ENCODE measurements around the gene CREB5. TPM values are rescaled to one million over a fixed set of nuclear protein-coding genes. Genes with fewer than 3 reads are reported as not detected.

Gene CREB5
- total and polyA plus RNA-seq, 2 of the 8 experiments (the other 6 are each of a cell fraction or from before 2014, with no cell fraction given), result 2.4 to 2.7 TPM

DNA sequence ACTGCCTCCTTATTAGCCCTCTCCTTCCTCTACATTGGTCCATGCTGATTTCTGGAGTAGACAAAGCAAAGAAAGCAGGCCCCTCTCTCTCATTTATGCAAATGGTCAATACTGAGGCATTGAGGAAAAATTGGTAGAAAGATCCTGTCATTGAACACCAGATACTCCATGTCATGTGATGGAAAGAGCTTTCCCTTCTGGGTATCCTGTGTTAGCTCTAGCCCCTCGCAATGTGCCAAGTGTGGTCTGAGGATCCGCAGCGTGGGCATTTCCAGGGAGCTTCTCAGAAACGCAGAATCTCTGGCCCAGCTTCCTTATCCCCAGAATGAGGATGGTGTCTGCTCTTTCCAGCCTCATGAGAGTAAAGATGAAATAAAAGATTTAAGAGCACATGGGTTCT, 159.1 kb downstream of the CREB5 start:
- ChIA-PET POLR2A (ENCODE audit: partially characterized antibody) (no interaction called here), CTCF (ENCODE audit: partially characterized antibody) (interaction anchor here (0.5 to 2.7 kb wide), 3 partner anchors 10 to 44 kb away, joined by 3 to 6 read pairs (median 6); no protein-coding TSS in a partner anchor)
- Histone ChIP-seq H2AK5ac (ENCODE audit: low read depth, low read length) (no peak overlapping the region), H4K5ac (ENCODE audit: insufficient read length, low read depth, low read length) (no peak overlapping the region), H2AFZ (ENCODE audit: low read length) (0 out of 2 replicates have a peak overlapping the region, but pooled peaks have one; percentile 87), H3K36me3 (ENCODE audit: control insufficient read depth in 2 of 4, insufficient read depth in 4 of 4, low read length in 3 of 4) (no peaks in the 10 kb centered on the region), H3K4me1 (replicated peaks in 1 of 4; ENCODE audit: control insufficient read depth in 3 of 4, insufficient read depth in 4 of 4, low read length in 3 of 4) (peaks cover 2 to 10% (median 4%) of the 10 kb centered on the region in 4 experiments; a peak in 4 of 7 replicates), H3K9ac (replicated peaks in 1 of 4; ENCODE audit: extremely low read depth in 1 of 4, low read depth in 3 of 4, low read length in 3 of 4) (no peak overlapping the region), H2BK12ac (ENCODE audit: low read depth, low read length) (no peak overlapping the region), H2BK5ac (ENCODE audit: low read depth, low read length) (no peak overlapping the region), H2BK120ac (replicated peaks; ENCODE audit: low read depth, low read length) (no peak overlapping the region), H3K56ac (replicated peaks; ENCODE audit: insufficient read length, low read depth, low read length) (no peak overlapping the region), H3K4me3 (ENCODE audit: extremely low read depth in 1 of 4, insufficient read depth in 2 of 4, low read depth in 3 of 4, low read length in 4 of 4) (no peak overlapping the region), H3K4me2 (ENCODE audit: insufficient read depth in 1 of 2, low read depth in 2 of 2, low read length in 2 of 2) (no peak overlapping the region), H2BK15ac (ENCODE audit: low read length) (no peak overlapping the region), H3K23me2 (ENCODE audit: low read depth, low read length) (no peaks in the 10 kb centered on the region; the same call in 1 of the 2 replicates), H3K18ac (ENCODE audit: extremely low read depth, low read length) (no peak overlapping the region), H3K14ac (ENCODE audit: insufficient read length) (no peak overlapping the region), H3K4ac (replicated peaks; ENCODE audit: insufficient read length, low read depth, low read length) (no peak overlapping the region), H3K9me3 (ENCODE audit: insufficient read depth in 2 of 2, low read depth in 1 of 2, low read length in 1 of 2) (no peaks in the 10 kb centered on the region), H2BK20ac (ENCODE audit: low read length) (0 out of 2 replicates have a peak overlapping the region, but pooled peaks have one; percentile 13), H4K8ac (ENCODE audit: extremely low read depth, insufficient read depth, low read length) (no peak overlapping the region), H3K27ac (ENCODE audit: low read depth, low read length) (no peak overlapping the region), H3K23ac (ENCODE audit: insufficient read length) (no peak overlapping the region), H3K27me3 (replicated peaks in 1 of 4; ENCODE audit: control insufficient read depth in 3 of 4, extremely low read depth in 1 of 4, insufficient read depth in 3 of 4, low read length in 3 of 4) (no peaks in the 10 kb centered on the region), H4K20me1 (replicated peaks in 1 of 2; ENCODE audit: control insufficient read depth in 1 of 2, insufficient read depth in 2 of 2, low read length in 2 of 2) (no peaks in the 10 kb centered on the region), H3K79me2 (ENCODE audit: control insufficient read depth in 1 of 2, insufficient read depth in 2 of 2, low read length in 2 of 2) (no peaks in the 10 kb centered on the region), H4K91ac (replicated peaks; ENCODE audit: insufficient read length, low read length) (no peak overlapping the region), H3K79me1 (ENCODE audit: low read depth, low read length) (no peaks in the 10 kb centered on the region)
- DNase-seq (ENCODE audit: low read depth in 1 of 2, low spot score in 2 of 2), result no peak
- no peak for FAIRE-seq
- 89% methylated on average over 4 of the region's 4 CpGs; no CpG with 5 or more reads in 1 of the 2 experiments for WGBS, 2 experiments (ENCODE audit: extremely low coverage in 1 of 2, insufficient coverage in 1 of 2, insufficient read length in 1 of 2, insufficient replicate concordance in 2 of 2, low coverage in 1 of 2, low lambda C conversion rate in 2 of 2, missing lambda C conversion rate in 1 of 2)
- TF ChIP-seq KDM1A (IDR thresholded peaks at IDR 0.05; ENCODE audit: borderline replicate concordance, low read length) (no peak), RAD21 (IDR thresholded peaks at IDR 0.05 in 1 of 2, conservative IDR thresholded peaks at IDR 0.05 in 1 of 2; ENCODE audit: low read depth in 2 of 2, low read length in 2 of 2) (no peak)
